ENCODE results near the gene WDR49.

The WDR49 gene

GRCh38 chr3:167568634-167569033 lies 85.1 kb downstream of the WDR49 start:
- no peak for TF ChIP-seq CTCF (IDR thresholded peaks at IDR 0.05)

DNA sequence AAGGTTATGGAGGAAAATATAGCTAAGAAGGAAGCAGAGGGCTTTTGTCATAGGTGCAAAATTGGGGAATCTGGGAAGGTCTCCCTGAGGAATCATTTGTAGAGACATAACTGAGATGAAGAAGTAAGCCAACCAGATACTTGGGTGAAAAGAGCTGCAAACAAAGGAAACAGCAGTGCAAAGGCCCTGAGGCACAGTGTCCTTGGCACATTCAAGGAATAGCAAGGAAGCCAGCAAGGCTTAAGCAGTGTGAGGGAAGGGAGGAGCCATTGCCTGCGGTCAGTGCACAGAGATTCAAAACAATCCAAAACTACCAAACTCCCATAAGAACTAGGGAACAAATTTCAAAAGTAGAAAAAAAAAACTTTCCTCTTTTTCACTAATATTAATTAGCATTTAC lies 88.3 kb downstream of the WDR49 start:
- no peak for TF ChIP-seq CTCF (IDR thresholded peaks at IDR 0.05)

- no peak for TF ChIP-seq CTCF (IDR thresholded peaks at IDR 0.05)
These were observed 89.1 kb downstream of the WDR49 start for GRCh38 chr3:167564612-167565011.

GRCh38 chr3:167559924-167560323 lies 93.8 kb downstream of the WDR49 start:
- no peak for TF ChIP-seq CTCF (IDR thresholded peaks at IDR 0.05)

DNA sequence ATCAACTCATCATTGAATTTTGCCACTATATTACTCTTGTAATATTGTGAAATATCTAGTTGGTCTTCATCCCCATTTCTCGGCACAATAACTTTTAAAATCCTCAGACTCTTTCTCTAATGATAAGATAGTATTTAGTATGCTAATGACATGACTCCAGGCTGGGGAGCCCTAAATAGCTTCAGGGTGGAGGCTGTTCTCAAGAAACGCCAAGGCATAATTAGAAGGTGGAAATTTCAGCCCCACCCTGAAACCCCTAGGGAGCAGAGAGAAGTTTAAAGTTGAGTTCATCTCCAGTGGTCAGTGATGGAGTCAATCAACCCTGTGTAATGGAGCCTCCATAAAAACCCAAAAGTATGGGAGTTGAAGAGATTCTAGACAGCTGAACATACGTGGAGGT lies 98.8 kb downstream of the WDR49 start:
- TF ChIP-seq CTCF (IDR thresholded peaks at IDR 0.05): no peak

DNA sequence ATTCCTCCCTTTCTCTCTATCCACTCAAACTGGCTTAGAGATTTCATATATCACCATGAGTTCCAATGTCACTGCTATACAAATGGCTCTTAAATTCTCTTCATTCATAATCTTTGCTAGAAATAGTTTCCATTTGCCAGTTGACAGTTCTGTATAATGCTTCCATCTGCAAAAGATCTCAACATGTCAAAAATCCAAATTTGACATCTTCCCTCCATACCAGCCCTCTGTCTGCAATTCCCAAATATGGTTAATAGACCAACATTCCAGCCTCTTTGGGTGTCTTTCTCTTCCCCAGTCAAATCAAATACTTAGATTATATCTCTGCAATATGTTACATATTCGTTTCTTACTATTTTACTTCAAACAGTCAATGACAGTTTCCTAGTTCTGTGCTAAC lies 115.7 kb downstream of the WDR49 start:
- TF ChIP-seq CTCF (IDR thresholded peaks at IDR 0.05): no peak

GRCh38 chr3:167521006-167521355 lies 132.8 kb downstream of the WDR49 start:
- no peak for TF ChIP-seq CTCF (IDR thresholded peaks at IDR 0.05)

- no peak for TF ChIP-seq CTCF (IDR thresholded peaks at IDR 0.05)
These were observed 133.3 kb downstream of the WDR49 start for GRCh38 chr3:167520266-167521005.
